Sigmoid colon (tissue), 7 donors: Measurements from ENCODE around the gene CAMK1D. TPM values are rescaled to one million over a fixed set of nuclear protein-coding genes. Genes with fewer than 3 reads are reported as not detected.

Experiments
- DNase-seq: peaks from one replicate; pipeline ENCODE4 v3.0.0-alpha.2; 2019
- H3K27ac ChIP-seq, 4 donors: fragments of 200-600 bp; sonication (generic); one replicate each; pipeline ENCODE4 v1.5.1; 2016 to 2019; ENCODE audit warnings: mild to moderate bottlenecking in 1 of 4
- H3K27me3 ChIP-seq, 3 donors: fragments of 200-600 bp; sonication (generic); one replicate each; pipeline ENCODE4 v1.5.1; 2019; ENCODE audit warnings: mild to moderate bottlenecking in 1 of 3
- H3K36me3 ChIP-seq, 4 donors: fragments of 200-600 bp; sonication (generic); one replicate each; pipeline ENCODE4 v1.5.1; 2016 to 2019
- H3K4me1 ChIP-seq, 4 donors: fragments of 200-600 bp; sonication (generic); one replicate each; pipeline ENCODE4 v1.5.1; 2017 to 2019
- H3K4me3 ChIP-seq, 4 donors: fragments of 200-600 bp; sonication (generic); one replicate each; pipeline ENCODE4 v1.5.1; 2017 to 2019; ENCODE audit warnings: mild to moderate bottlenecking in 2 of 4, moderate library complexity in 1 of 4
- H3K9me3 ChIP-seq, 4 donors: fragments of 200-600 bp in 3 of 4; sonication (generic) in 3 of 4; one replicate each; pipeline versions ENCODE4 v1.5.1 to v1.6.1; 2013 to 2019
- EP300 ChIP-seq, 4 donors: sonication (generic); formaldehyde crosslinking; IDR thresholded peaks; one replicate each; pipeline ENCODE4 v1.6.1; 2017; ENCODE audit warnings: antibody characterized with exemption in 4 of 4
- POLR2A ChIP-seq, 2 donors: fragments of 450-650 bp; IDR thresholded peaks; one replicate each; pipeline ENCODE4 v1.6.1; 2016; ENCODE audit warnings: antibody characterized with exemption in 2 of 2, mild to moderate bottlenecking in 2 of 2, moderate library complexity in 2 of 2
- POLR2AphosphoS5 ChIP-seq, 4 donors: sonication (generic); formaldehyde crosslinking; IDR thresholded peaks; one replicate each; pipeline ENCODE4 v1.6.1; 2017; ENCODE audit warnings: antibody characterized with exemption in 4 of 4
- WGBS, 2 donors: extraction: QIAGEN DNeasy Blood & Tissue Kit; methylation state at CpG; one replicate each; pipeline ENCODE4 v1.1.7; 2013; 5-methylcytosine and 5-hydroxymethylcytosine counted together
- intact Hi-C: fragments of 100-400 bp; cut with DNase I; formaldehyde crosslinking; loops from one replicate; pipeline ENCODE4 v1.15.1; 2023
- polyA plus RNA-seq, 3 donors: library from polyadenylated mRNA; stranded (reverse); fragments of 200-250 nt; gene quantifications; one replicate each; pipeline ENCODE4 v1.2.3, GENCODE V29; 2013
- total RNA-seq, 4 donors: library from RNA; depleted of rRNA; stranded (reverse); fragments of >200 nt; gene quantifications; one replicate each; pipeline ENCODE4 v1.1.0, GENCODE V29; 2016
- TF ChIP-seq, protein P1 (sequence below), 4 experiments: fragments of 450-650 bp in 3 of 4; fragments of 200-600 bp in 1 of 4; IDR thresholded peaks; one replicate each; pipeline ENCODE4 v1.5.1; 2016 to 2019; ENCODE audit warnings: antibody characterized with exemption in 4 of 4, mild to moderate bottlenecking in 3 of 4, moderate library complexity in 2 of 4
- donor health status: healthy with polysubstance abuse.
- donor health status: Bipolar disorder and iron deficiency.
- donor health status: healthy.

Gene CAMK1D
- total and polyA plus RNA-seq, 7 donors, result 7.2 to 11.5 (median 8.6) TPM

DNA sequence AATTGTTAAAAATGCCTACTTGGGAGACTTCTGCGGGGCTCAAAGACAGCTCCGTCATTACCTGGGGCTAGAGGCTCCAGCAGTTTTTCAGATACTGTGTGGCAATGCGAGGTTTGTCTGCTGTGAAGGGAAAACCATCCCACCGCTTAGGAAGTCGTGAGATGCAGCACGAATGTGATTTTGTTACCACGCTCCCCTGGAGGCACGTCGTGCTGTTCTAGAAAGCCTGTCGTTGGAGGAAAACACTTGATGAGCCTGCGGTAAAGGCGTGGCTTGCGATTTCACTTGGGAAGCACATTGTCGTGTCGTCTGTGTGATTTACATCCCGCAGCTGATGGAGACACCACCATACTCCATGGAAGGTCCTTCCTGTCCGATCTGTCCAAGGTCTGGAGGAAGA is 39.3 kb downstream of the CAMK1D start:
- Histone ChIP-seq H3K4me1 (peaks cover 0 to 31% (median 23%) of the 10 kb centered on the region in 4 donors), H3K9me3 (no peaks in the 10 kb centered on the region), H3K27me3 (no peaks in the 10 kb centered on the region), H3K36me3 (no peaks in the 10 kb centered on the region), H3K4me3 (no peak overlapping the region), H3K27ac (no peak overlapping the region)
- WGBS, 2 donors, result 91 to 95% methylated on average over 17 of the region's 17 CpGs
- DNase-seq, result no peak
- intact Hi-C loops, result no loop called here
- TF ChIP-seq POLR2AphosphoS5 (IDR thresholded peaks at IDR 0.05) (no peak), POLR2A (IDR thresholded peaks at IDR 0.05) (no peak), EP300 (IDR thresholded peaks at IDR 0.05) (no peak)
- TF ChIP-seq, protein P1, sequence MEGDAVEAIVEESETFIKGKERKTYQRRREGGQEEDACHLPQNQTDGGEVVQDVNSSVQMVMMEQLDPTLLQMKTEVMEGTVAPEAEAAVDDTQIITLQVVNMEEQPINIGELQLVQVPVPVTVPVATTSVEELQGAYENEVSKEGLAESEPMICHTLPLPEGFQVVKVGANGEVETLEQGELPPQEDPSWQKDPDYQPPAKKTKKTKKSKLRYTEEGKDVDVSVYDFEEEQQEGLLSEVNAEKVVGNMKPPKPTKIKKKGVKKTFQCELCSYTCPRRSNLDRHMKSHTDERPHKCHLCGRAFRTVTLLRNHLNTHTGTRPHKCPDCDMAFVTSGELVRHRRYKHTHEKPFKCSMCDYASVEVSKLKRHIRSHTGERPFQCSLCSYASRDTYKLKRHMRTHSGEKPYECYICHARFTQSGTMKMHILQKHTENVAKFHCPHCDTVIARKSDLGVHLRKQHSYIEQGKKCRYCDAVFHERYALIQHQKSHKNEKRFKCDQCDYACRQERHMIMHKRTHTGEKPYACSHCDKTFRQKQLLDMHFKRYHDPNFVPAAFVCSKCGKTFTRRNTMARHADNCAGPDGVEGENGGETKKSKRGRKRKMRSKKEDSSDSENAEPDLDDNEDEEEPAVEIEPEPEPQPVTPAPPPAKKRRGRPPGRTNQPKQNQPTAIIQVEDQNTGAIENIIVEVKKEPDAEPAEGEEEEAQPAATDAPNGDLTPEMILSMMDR (IDR thresholded peaks at IDR 0.05), result no peak

DNA sequence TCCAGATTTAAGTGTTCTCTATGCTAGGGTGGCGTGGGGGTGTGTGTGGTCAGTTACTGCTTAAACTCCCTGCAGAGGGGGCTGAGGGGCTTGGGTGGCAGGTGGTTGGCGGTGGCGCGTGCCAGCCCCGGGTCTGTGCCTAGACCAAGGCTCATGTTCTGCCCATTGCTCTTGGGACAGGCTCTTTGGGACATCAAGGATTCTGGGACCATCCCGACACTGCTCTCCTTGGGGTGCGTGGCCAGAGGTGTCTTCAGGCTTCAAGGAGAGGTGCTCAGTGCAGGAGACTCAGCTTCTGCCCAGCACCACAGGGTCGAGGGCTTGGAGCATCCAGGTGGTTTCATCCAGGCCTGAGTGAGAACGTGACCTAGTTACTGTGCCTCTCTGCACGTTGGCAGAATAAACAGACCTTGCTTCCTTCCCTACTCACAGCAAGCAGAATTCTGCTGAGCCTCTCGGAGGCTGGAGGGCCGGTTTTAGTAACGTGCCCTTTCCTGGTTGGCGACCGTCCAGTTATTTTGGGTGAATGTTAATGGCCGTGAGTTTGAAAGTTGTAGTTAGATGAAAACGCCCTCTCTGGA is 39.9 kb downstream of the CAMK1D start:
- intact Hi-C loops, result no loop called here
- TF ChIP-seq, protein P1 (IDR thresholded peaks at IDR 0.05), result no peak
- TF ChIP-seq POLR2A (IDR thresholded peaks at IDR 0.05) (no peak), EP300 (IDR thresholded peaks at IDR 0.05) (no peak), POLR2AphosphoS5 (IDR thresholded peaks at IDR 0.05) (no peak)
- peak overlapping the region in 3 of 4 donors; percentile 6 to 39 (median 15) for H3K27ac ChIP-seq
- WGBS, 2 donors, result 40 to 58% methylated on average over 17 of the region's 17 CpGs
- no peaks in the 10 kb centered on the region for H3K9me3 ChIP-seq
- H3K4me3 ChIP-seq, result no peak overlapping the region
- H3K27me3 ChIP-seq, result no peaks in the 10 kb centered on the region
- H3K36me3 ChIP-seq, result no peaks in the 10 kb centered on the region
- peaks cover 0 to 31% (median 23%) of the 10 kb centered on the region in 4 donors for H3K4me1 ChIP-seq
- no peak for DNase-seq

DNA sequence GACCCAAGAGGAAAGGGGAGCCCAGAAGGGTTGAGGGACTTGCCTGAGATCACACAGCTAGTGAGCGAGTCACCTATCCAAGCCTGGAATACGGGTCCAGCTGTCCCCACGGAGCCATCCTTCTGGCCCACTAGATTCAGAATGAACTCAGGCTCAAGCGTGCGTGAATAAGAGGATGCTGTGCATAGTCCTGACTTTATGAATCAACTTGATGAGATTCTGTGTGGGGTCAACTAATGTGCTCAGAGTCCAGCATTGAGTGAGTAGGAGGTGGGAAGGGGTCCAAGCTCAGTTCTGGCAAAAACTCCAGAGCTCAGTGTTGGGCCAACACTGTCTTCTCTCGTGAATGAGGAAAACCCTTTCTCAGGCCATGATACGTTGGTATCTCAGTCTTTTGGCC is 41.4 kb downstream of the CAMK1D start:
- DNase-seq, result no peak
- no peak for TF ChIP-seq POLR2A (IDR thresholded peaks at IDR 0.05)
- no peak for TF ChIP-seq POLR2AphosphoS5 (IDR thresholded peaks at IDR 0.05)
- Histone ChIP-seq H3K27ac (peak overlapping the region in 3 of 4 donors; percentile 6 to 41 (median 41)), H3K36me3 (no peaks in the 10 kb centered on the region), H3K4me1 (peaks cover 0 to 31% (median 23%) of the 10 kb centered on the region in 4 donors), H3K27me3 (no peaks in the 10 kb centered on the region), H3K9me3 (no peaks in the 10 kb centered on the region), H3K4me3 (no peak overlapping the region)
- intact Hi-C loops, result no loop called here
- 81 to 86% methylated on average over 7 of the region's 7 CpGs for WGBS, 2 donors

DNA sequence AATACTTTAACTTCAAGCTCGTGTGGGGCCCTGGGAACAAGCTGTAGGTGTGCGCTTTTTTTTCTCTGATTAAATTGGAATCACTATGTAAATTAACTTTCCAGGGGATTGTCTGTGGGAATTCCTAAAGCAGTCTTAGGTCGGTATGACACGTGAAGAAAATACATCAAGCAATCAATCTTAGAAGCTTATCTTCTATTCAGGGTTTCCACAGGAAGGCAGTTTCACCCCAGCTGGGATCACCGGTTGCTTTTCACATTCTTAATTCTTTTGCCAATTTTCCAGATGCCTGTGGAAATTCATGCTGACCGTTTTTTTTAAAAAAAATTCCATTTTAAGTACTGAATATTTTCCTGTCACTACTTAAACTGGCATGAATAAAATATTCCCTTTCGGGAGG is 41.9 kb downstream of the CAMK1D start:
- 60 to 75% methylated on average over 7 of the region's 7 CpGs for WGBS, 2 donors
- Histone ChIP-seq H3K27me3 (no peaks in the 10 kb centered on the region), H3K9me3 (no peaks in the 10 kb centered on the region), H3K27ac (peak overlapping the region in 3 of 4 donors; percentile 6 to 41 (median 41)), H3K4me1 (peaks cover 0 to 31% (median 23%) of the 10 kb centered on the region in 4 donors), H3K4me3 (no peak overlapping the region), H3K36me3 (no peaks in the 10 kb centered on the region)
- TF ChIP-seq EP300 (IDR thresholded peaks at IDR 0.05) (no peak), POLR2A (IDR thresholded peaks at IDR 0.05) (no peak), POLR2AphosphoS5 (IDR thresholded peaks at IDR 0.05) (no peak)
- TF ChIP-seq, protein P1 (IDR thresholded peaks at IDR 0.05), result no peak
- intact Hi-C loops, result no loop called here
- DNase-seq, result no peak

DNA sequence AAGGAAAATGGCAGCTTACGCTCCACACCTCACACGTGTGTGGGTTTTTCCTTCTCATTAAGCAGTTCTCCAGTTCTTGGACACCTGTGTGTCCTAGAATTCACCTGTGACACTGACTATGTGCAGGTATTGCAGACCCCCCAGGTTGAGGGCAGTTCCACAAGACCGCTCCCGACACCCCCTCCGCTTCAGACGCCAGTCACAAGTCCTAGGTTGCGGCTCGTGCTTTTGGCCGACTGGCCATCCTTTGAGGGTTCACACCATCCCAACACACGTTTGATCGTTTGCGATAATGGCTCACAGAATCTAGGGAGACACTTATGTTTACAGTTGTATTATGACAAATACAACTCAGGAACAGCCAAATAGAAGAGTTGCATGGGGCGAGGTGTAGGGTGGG is 44.5 kb downstream of the CAMK1D start:
- DNase-seq, result no peak

More for the DNA sequence above, 44.5 kb downstream of the CAMK1D start:
- intact Hi-C loops, result no loop called here
- Histone ChIP-seq H3K27ac (no peak overlapping the region), H3K27me3 (no peaks in the 10 kb centered on the region), H3K4me1 (peaks cover 0 to 31% (median 27%) of the 10 kb centered on the region in 4 donors), H3K9me3 (no peaks in the 10 kb centered on the region), H3K36me3 (no peaks in the 10 kb centered on the region), H3K4me3 (no peak overlapping the region)
- 97% methylated on average over 13 of the region's 13 CpGs for WGBS, 2 donors
- TF ChIP-seq POLR2A (IDR thresholded peaks at IDR 0.05), result no peak
- no peak for TF ChIP-seq EP300 (IDR thresholded peaks at IDR 0.05)
- no peak for TF ChIP-seq POLR2AphosphoS5 (IDR thresholded peaks at IDR 0.05)
- TF ChIP-seq, protein P1 (IDR thresholded peaks at IDR 0.05), result no peak
